IPS-11a (cell line): Measurements from ENCODE around the gene BRPF1.
"Not testable (repeated sequence)": the region's sequence is repeated elsewhere in the genome, so short reads cannot be mapped to it uniquely, and the experiment has no call there.

Experiments
- H3K4me3 ChIP-seq: one replicate; pipeline ENCODE4 v1.5.1; 2013; ENCODE audit warnings: low read depth, low read length, control low read depth

The BRPF1 gene

DNA sequence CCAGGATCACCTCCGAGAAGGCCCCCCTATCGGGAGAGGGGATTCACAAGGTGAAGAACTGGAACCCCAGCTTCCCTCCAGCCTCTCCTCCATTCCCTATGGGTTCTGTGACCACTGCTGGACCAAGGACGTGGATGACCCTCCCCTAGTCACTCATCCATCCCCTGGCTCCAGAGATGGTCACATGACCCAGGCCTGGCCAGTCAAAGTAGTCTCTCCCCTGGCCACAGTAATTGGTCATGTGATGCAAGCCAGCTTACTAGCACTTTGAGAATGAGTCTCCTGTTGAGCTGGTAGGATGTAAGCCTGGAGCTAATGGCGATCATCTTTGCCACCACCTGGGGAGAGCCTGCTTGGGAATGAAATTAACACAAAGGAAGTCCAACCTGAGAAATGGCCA lies 34.3 kb downstream of the BRPF1 start:
- no peak overlapping the region for H3K4me3 ChIP-seq

DNA sequence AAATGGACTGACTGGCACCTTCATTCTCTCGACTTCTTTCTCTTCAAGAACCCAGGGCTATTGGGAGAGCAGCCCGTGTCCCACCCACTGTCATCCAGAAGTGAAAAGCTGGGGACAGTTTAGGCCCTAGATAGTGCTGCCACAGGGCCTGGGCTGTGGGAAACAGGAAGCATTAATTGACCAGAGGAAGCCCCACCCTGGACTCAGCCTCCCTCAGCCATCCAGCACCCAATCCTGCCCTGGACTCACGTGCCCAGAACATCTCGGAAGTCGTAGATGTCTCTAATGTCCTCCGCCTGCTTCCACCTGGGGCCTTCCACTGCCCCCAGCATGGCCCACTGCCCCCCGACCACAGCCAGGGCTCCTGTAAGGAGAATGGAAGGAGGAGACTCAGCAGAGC lies 35.9 kb downstream of the BRPF1 start:
- H3K4me3 ChIP-seq = no peak overlapping the region

DNA sequence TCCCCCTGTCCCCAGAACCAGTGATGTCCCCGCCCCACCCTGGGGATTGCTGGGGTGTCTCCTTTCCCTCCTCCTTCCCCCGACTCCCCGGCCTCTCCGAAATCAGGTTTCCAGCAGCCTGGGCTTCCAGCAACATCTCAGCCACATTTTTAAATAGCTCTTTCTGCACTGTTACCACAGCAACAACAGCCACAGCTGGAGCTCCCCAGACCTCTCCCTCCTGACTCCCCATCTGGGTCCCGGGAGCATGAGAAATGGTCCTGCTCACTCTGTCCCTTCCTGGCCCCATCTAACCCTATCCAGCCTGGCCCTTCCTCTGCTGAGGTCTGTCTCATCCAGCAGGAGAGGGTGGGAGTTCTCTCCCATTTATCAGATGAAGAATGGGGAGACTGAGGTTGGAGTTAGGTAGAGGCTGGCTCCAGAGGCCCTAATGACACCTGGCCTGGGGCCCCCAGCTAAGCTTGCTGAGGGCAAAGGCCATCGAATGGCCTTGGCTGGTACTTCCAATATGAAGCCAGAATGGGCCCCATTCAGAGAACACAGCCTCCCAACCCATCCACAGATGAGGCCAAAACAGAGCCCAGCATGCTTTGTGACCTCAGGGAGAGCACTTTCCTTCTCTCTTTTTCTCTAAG lies 36.7 kb downstream of the BRPF1 start:
- no peak overlapping the region for H3K4me3 ChIP-seq

DNA sequence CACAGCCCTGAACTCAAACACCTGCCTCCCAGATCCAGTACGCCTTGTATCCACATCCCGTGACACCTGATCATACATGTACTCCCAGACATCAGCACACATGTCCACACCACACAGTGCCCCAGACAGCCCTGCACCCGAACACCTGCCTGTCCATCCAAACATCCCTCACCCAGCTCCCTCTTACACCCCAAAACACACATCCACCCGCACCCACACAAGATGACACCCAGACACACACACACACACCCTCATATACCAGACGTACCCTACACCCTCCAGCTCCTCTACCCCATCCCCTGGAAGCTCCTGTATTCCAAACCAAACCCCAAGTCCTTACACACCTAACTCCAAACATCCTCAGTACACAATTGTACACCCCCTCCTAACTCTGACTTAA lies 37.5 kb downstream of the BRPF1 start:
- no peak overlapping the region for H3K4me3 ChIP-seq

DNA sequence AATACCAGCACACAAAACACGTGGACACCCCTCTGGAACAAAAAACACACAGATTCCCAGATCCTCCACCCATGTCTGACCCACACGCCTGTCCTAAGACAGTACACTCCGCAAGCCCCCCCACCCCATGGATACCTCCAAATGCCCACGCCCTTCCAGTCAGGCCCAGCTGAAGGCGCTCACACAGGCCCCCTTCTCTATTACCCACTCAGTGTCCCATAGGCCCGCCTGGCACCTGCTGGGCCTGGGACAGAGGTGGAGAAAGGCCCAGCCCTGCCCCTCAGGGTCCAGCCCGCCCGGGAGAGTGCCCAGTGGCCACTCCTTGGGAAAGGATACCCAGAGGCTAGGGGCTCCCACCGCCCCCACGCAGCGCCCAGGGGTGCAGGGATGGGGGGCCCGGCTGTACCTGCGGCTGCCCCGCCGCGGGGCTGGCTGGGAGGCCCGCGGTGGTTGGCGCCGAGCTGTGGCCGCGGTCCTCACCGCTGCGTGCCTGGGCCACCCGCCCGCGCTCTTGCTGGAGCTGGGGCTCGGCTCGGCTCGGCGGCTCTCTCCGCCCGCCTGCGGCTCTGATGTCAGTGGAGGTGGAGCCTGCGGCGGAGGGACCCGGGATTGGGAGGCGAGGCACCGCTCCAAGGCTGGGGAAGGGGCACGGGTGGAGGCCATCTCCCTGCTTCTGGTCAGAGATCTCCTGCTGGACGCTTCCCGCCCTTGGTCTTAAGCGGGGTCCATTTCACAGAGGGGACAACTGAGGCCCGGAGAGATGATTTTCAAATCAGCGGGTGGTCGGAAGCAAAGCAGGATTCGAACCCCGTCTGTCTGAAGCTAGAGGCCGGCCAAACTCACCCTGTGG lies 38.1 kb downstream of the BRPF1 start, which contains the start of gene CAMK1:
Gene CAMK1 (minus strand): TSS at position 522 of the 850 bp plus-strand sequence. CDS start 2,198 bp downstream, outside the sequence.
- peak within 1 kb of the TSS; percentile 35 for H3K4me3 ChIP-seq

DNA sequence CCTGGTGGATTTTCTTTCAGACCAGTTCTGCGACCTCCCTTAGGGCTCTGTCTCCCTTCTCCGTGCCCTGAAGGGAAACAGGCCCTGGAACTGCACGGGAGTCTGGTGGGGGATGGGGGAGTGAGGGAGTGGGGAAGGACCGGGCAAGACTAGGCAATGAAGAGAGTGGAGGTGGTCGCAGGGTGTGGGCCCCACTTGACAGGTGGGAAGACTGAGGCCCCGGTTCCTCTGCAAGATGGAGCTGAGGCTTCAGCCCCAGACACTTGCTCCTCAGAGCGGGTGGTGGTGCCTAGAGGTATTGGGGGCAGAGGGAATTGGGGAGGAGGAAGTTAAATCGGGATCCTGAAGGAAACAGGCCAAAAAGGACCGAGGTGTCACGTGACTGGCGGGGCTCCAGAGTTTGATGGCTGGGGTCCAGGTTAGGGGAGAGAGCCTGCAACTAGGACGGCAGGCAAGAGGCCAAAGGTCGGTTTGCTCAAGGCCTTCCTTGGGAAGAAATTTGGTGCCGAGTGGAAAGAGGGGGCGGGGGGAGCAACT lies 38.8 kb downstream of the BRPF1 start:
- peak overlapping the region; percentile 35 for H3K4me3 ChIP-seq

DNA sequence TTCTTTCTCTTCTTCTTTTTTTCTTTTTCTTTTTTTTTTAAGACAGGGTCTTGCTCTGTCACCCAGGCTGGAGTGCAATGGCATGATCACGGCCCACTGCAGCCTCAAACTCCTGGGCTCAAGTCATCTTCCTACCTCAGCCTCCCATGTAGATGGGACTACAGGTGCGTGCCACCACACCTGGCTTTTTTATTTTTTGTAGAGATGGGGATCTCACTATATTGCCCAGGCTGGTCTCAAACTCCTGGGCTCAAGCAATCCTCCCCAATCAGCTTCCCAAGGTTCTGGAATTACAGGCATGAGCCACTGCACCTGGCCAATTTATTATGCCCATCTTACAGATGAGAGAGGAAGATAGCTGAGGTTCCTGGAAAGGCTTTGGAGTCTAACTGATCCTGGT lies 39.5 kb downstream of the BRPF1 start:
- H3K4me3 ChIP-seq = not testable (repeated sequence)

DNA sequence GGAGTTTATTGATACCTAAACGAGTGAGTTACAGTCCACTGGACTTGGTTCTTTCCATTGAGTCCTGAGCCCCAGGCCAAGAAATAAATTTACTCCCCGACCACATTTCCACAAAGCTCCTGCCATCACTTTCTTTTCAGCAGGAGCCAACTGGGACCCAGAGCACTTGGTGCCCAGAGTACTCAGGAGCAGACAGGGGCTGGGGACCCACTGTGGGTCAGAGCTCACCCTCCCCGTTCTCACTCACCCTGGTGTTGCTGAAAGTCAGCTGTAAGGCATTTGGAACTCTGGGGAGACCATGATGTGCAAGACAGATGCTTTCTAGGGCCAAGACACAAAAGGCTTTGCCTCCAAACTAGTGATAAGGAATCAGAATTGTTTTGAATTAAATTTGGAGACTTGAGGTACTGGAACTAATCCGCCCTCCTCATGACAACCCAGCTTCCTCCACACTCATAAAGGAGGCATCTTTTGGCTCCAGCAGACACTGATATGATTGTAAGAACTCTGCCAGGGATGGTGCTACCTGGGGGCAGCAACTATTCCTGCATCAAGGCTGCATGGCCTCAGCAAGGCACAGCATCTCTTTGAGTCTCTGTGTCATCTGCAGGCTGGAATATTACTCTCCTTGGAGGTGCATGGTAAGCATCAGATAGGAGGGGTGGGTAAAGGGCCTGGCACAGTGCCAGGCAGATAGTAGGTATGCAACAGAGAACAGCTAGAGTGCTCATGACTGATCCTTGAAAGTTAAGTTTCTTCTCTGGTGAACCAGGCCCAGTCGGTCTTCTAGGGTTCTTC lies 45.6 kb downstream of the BRPF1 start:
- no peak overlapping the region for H3K4me3 ChIP-seq

DNA sequence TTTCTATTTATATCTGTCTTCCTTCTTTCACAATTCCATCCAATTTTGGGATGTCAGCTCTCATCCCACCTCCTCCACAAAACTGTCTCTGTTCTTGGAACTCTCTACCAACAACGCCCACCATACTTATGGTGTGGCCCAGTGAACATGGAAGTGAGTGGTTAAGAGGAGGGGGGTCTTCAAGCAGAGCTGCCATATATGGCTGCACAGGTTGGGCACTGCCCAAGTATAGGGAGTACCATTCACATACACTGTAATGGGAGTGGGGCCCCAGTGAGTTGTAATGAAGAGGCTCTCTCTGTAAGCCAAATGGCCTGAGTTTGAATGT lies 46.1 kb downstream of the BRPF1 start:
- H3K4me3 ChIP-seq = no peak overlapping the region

DNA sequence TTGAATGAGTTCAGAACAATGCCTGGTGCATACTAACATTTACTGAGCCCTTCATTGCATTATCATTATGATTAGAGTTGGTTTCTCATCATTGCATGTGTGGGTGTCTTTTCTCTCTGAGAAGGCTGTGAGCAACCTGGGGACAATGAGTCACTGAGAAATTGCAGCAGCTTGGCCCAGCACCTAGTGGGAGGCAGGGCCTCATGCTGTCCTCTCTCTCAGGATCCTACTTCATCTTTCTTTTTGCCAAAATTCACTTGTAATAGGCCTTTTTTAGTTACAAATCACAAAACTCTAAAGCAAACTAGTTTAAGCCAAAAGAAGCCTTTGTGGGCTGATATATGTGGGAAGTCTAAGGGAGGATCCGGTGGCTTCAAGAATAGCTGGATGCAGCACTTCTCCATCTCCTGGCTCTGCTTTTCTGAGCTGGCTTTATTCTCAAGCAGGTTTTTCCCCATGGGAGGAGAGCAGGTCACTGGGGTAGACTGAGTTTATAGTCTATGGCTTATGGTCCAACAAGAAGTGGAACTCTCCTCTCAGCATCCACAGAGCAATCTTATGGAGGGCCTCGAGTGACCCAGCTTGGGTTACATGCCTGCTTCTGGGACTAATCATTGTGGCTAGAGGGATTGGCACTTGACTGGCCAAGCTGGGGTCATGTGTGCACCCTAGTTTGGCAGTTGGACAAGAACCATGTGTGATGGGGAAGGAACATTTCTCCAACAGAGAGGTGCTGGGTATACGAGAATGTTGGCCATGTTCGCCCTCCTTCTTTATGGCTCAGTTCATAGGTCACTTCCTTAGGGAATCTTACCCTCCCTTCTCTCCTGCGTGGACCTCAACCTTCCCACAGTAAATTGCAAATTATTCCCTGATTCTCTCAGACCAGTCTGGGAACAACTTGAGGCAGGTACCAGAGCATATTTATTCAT lies 46.9 kb downstream of the BRPF1 start:
- no peak overlapping the region for H3K4me3 ChIP-seq

DNA sequence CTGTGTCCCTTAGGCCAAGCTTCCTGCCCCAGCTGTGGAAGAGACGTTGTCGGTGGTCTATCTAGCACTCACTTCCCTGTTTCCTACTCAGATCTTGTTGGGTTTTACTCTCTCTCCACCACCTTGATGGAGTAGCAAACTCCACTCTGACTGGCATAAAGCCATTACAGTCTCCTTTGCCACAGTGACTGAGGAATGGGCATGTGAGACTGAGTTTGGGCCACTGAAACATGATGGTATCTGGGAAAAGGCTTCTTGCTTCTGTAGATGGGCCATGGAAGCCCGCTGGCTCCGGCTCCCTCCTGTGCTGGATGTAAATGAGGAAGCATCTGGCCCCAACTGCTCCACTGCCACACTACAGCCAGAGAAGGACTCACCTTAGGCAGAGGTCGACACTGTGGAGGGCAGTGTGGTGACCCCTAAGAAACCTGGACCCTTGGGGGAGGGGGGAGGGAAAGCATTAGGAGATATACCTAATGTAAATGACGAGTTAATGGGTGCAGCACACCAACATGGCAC lies 47.6 kb downstream of the BRPF1 start:
- no peak overlapping the region for H3K4me3 ChIP-seq

DNA sequence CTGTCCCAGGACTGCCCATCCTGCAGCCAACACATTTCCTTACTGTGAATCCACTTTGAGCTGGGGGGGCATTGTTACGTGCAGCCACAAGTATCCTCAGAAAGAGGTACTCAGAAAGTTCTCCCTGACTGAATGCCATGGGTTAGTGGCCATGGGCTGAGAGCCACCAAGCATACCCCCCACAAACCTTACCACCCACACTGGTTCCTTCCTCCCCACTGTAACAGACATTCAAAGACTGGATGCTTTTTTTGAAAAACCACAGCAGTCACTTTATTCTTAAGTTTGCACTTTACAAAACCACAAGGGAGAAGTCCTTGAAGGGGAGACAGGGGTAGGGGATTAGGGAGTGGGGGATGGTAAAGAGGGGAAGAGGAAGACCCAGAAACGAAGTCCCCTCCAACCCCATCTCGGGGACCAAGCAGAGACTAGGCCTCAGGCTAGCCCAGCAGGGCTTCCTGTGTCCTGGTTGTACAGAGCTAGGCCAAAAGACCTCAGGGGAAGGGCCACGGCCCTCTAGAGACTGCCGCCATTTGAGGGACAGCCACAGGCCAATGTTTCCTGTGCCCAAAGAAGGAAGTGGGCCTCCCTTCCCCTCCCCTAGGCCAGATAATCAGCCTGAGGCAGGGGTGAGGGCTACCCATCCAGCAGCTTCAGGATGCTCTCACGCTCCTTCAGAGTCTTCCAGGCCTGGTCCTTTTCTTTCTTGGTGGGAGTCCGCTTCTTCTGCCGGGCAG lies 48.4 kb downstream of the BRPF1 start:
- no peak overlapping the region for H3K4me3 ChIP-seq

DNA sequence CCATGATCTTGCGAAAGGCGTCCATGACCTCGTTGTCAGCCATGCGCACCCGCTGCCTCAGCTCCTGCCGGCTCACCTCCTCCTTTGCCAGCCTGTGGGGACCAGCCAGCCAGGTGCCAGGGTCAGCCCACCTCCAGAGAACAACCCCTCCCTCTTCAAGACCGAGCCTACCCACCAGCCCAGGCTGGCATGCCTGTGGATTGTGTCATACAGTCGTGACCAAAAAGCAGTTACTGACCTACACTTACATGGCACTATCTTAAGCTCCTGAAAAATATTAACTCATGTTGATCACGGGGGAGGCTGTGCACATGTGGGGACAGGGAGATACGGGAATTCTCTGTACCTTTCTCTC lies 48.9 kb downstream of the BRPF1 start:
- H3K4me3 ChIP-seq = no peak overlapping the region

DNA sequence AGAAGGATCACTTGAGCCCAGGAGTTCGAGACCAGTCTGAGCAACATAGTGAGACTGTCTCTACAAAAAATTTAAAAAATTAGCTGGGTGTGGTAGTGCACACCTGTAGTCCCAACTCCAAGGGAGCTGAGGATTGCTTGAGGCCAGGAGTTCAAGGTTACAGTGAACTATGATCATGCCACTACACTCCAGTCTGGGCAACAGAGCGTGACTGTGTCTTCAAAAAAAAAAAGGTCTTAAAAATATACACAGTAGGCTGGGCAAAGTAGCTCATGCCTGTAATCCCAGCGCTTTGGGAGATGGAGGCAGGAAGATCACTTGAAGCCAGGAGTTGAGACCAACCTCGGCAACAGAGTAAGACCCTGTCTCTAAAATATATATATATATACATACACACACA lies 49.4 kb downstream of the BRPF1 start:
- H3K4me3 ChIP-seq = no peak overlapping the region

DNA sequence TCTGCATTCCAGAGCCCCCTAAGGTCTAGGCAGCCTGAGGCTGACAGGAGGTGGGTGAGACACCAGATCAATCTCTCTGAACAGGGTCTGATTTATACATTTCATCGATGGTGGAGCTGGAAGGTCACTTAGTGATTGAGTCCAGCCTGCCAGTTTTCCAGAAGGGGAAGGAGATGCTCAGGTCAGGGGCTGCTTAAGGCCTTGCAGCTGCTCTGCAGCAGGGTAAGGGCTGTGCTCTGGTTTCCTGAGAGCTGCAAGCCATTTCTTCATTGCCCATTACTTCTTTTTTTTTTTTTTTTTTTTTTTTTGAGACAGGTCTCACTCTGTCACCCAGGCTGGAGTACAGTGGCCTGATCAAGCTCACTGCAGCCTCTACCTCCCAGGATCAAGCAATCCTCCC lies 50.0 kb downstream of the BRPF1 start:
- H3K4me3 ChIP-seq = no peak overlapping the region

DNA sequence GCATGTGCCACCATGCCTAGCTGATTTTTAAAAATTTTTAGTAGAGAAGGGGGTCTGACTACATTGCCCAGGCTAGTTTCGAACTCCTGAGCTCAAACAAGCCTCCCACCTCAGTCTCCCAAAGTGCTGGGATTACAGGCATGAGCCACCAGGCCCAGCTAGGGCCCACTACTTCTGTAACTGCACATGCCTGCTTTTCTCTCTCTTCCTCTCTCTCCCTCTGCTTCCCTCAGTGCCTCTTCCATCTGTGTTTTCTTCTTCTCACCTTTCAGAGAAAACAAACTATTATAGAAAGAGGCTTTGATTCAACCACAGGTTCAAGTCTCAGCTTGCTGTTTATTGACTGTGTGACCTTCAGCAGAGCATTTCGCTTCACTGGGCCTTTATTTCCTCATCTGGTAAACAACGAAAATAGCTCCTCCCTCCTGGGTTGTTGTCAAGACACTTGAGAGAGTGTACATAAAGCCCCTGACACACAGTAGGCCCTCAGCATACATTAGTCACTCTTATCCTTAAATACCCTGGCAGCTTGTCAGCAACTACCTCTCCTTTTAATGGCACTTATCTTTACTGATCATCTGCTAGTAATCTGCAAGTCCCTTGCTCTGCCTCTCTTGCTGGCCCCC lies 50.6 kb downstream of the BRPF1 start:
- H3K4me3 ChIP-seq = no peak overlapping the region

DNA sequence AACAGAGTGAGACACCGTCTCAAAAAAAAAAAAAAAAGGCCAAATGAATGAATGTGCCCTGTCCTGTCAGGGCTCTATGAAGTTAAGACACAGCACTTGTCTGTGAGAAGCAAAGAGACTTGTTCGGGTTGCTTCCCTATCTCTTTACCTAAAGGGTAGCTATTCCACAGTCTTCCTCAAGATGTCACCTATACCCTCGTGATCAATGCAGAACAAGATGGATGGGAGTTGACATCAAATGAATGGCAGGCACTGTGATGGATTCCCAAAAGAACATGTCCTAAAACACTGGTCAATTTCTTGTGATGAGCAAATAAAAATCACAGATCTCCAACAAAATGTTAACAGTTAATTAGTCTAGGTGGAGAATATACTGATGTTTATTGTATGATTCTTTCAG lies 51.2 kb downstream of the BRPF1 start:
- H3K4me3 ChIP-seq = no peak overlapping the region

DNA sequence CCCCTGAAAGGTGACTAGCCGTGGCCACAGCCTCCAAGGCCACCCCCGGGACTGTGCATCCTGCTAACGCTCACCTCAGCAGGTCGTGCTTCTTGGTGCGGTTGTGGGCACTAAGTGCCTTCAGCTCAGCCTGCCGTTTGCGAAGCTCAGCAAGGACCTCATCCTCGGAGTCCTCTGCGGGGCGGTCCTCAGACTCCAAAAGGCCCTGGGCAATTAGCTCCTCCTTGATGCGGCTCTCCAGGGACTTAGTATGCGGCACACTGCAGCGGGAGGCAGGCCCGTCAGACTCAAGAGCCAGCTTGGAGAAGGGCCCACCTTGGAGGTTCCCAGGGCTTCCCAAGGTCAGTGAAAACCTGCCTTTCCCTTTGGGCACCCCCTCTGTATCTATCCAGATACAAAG lies 52.4 kb downstream of the BRPF1 start:
- H3K4me3 ChIP-seq = no peak overlapping the region

DNA sequence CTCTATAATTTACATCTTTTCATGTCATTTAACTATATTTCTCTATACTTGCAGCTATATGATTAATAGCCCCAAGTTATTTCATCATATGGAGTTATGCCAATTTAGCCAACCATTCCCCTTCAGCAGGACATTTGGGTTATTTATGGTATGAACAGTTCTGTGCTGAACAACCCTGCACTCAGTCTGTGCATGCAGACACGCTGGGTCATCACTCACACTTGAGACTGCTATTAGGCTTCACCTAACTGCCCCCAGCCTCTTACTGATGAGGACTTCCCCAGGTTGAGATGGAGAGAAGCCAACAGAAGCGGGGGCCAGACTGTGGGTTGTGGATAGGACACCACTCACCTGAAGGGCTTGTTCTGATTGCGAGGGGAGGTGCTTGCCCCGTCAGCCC lies 53.4 kb downstream of the BRPF1 start:
- H3K4me3 ChIP-seq = no peak overlapping the region
